Fibroblast of lung (primary cell): ENCODE data around the gene FBN1.

Experiments
- EZH2 ChIP-seq: IDR thresholded peaks from 2 replicates; pipeline ENCODE4 v1.5.1; 2012; ENCODE audit warnings: low read length, control low read depth, mild to moderate bottlenecking; ENCODE audit errors: missing control alignments
- TF ChIP-seq, protein P1 (sequence below), 2 donors: IDR thresholded peaks in 1 of 2; conservative IDR thresholded peaks in 1 of 2; 1 replicate in 1 of 2; 2 replicates in 1 of 2; pipeline ENCODE4 v1.5.1; 2011 to 2012; ENCODE audit warnings: low read length in 2 of 2, control low read depth in 1 of 2, inconsistent platforms in 1 of 2, low read depth in 1 of 2, mild to moderate bottlenecking in 1 of 2

DNA sequence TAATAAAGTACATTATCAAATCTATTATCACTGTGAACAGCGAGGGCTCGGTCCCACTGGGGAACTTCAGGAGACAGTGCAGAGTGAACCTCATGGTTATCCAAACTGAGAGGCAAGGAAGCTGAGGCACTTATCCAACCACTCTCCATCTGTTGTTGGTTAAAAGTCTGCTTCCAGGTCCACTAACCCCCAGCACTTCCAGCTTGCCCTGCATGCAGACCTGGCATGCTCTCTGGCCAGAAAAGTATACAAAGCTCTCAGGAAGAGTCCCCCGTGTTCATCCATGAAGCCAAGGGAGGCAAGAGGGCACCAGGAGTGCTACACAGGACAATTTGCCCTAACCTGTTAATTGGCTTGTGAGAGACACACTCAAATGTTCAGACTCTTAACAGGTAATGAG is 36.0 kb downstream of the FBN1 start:
- TF ChIP-seq, protein P1, sequence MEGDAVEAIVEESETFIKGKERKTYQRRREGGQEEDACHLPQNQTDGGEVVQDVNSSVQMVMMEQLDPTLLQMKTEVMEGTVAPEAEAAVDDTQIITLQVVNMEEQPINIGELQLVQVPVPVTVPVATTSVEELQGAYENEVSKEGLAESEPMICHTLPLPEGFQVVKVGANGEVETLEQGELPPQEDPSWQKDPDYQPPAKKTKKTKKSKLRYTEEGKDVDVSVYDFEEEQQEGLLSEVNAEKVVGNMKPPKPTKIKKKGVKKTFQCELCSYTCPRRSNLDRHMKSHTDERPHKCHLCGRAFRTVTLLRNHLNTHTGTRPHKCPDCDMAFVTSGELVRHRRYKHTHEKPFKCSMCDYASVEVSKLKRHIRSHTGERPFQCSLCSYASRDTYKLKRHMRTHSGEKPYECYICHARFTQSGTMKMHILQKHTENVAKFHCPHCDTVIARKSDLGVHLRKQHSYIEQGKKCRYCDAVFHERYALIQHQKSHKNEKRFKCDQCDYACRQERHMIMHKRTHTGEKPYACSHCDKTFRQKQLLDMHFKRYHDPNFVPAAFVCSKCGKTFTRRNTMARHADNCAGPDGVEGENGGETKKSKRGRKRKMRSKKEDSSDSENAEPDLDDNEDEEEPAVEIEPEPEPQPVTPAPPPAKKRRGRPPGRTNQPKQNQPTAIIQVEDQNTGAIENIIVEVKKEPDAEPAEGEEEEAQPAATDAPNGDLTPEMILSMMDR (conservative IDR thresholded peaks at IDR 0.05 in 1 of 2, IDR thresholded peaks at IDR 0.05 in 1 of 2; ENCODE audit: low read depth in 1 of 2, low read length in 2 of 2): no peak
- no peak for TF ChIP-seq EZH2
